K562 (cell line): ENCODE results near the gene ZC3H6. TPM values are rescaled to one million over a fixed set of nuclear protein-coding genes. Genes with fewer than 3 reads are reported as not detected.
A peak's percentile ranks its signal among the peaks of the same experiment; 100 is the strongest.

Source experiments
- BRCA1 ChIP-seq, 2 experiments: fragments of 450-650 bp in 1 of 2; sonication (generic) in 1 of 2; formaldehyde crosslinking in 1 of 2; IDR thresholded peaks; 2 replicates each; pipeline versions ENCODE4 v1.5.0 to v1.6.1; 2017 to 2020; ENCODE audit warnings: mild to moderate bottlenecking in 1 of 2, missing genetic modification reagents in 1 of 2
- E2F8 ChIP-seq: fragments of 450-650 bp; IDR thresholded peaks from 2 replicates; pipeline ENCODE4 v1.7.1; 2018; ENCODE audit warnings: mild to moderate bottlenecking, low read depth; ENCODE audit not compliant: partially characterized antibody
- L3MBTL2 ChIP-seq: fragments of 450-650 bp; IDR thresholded peaks from 2 replicates; pipeline ENCODE4 v1.6.1; 2016; ENCODE audit warnings: mild to moderate bottlenecking, moderate library complexity
- MCM2 ChIP-seq: fragments of 450-650 bp; IDR thresholded peaks from 2 replicates; pipeline ENCODE4 v1.6.1; 2017; ENCODE audit warnings: low read depth, mild to moderate bottlenecking
- NFIC ChIP-seq: fragments of 450-650 bp; IDR thresholded peaks from 2 replicates; pipeline ENCODE4 v1.6.1; 2017; ENCODE audit warnings: mild to moderate bottlenecking, inconsistent platforms
- POLR2G ChIP-seq: fragments of 200-400 bp; formaldehyde crosslinking; IDR thresholded peaks from 2 replicates; pipeline ENCODE4 v1.6.1; 2017; ENCODE audit warnings: low read depth, mild to moderate bottlenecking, antibody characterized with exemption, low read length, moderate library complexity
- TAF1 ChIP-seq: IDR thresholded peaks from 2 replicates; pipeline ENCODE4 v1.6.1; 2011; ENCODE audit warnings: mild to moderate bottlenecking, low read length, moderate library complexity; ENCODE audit not compliant: insufficient read depth, control insufficient read depth, severe bottlenecking; ENCODE audit errors: extremely low read depth
- TEAD1 ChIP-seq, 2 experiments: fragments of 450-650 bp in 1 of 2; sonication (generic) in 1 of 2; formaldehyde crosslinking; IDR thresholded peaks; 2 replicates each; pipeline versions ENCODE4 v1.4.0 to v1.8.0; 2020 to 2022; ENCODE audit warnings: mild to moderate bottlenecking in 2 of 2, missing genetic modification reagents in 1 of 2
- TFAM ChIP-seq: fragments of 250-450 bp; sonication (Bioruptor Pico); conservative IDR thresholded peaks from 2 replicates; pipeline ENCODE4 v1.5.0; 2021; ENCODE audit warnings: mild to moderate bottlenecking, moderate library complexity
- TRIM28 ChIP-seq: fragments of 450-650 bp; IDR thresholded peaks from 2 replicates; pipeline ENCODE4 v1.6.1; 2017
- ZFX ChIP-seq: sonication (generic); formaldehyde crosslinking; IDR thresholded peaks from 2 replicates; pipeline ENCODE4 v1.8.0; 2022; ENCODE audit warnings: mild to moderate bottlenecking, missing genetic modification reagents, moderate library complexity
- ZNF224 ChIP-seq: sonication (generic); formaldehyde crosslinking; IDR thresholded peaks from 2 replicates; pipeline ENCODE4 v1.8.0; 2022; ENCODE audit warnings: mild to moderate bottlenecking, missing genetic modification reagents
- polyA plus RNA-seq, 8 experiments: library from polyadenylated mRNA; depleted of rRNA in 4 of 8; stranded (reverse) in 5 of 8; unstranded in 3 of 8; fragments of >200 nt; fragmentation: Nextera tagmentation in 2 of 8; fragmentation: Illumina TruSeq in 1 of 8; extraction: Ambion mirVana in 2 of 8; extraction: Trizol in 1 of 8; gene quantifications; 2 replicates each; pipeline versions ENCODE4 v1.2.1 to v1.2.3, GENCODE V29; 2011 to 2014; ENCODE audit warnings: inconsistent platforms in 1 of 8, missing spikeins in 1 of 8
- total RNA-seq, 7 experiments: library from RNA; depleted of rRNA in 6 of 7; stranded (reverse); fragments of >200 nt in 6 of 7; fragmentation: Illumina TruSeq in 2 of 7; extraction: Trizol in 2 of 7; gene quantifications; 2 replicates each; pipeline versions ENCODE4 v1.2.1 to v1.2.3, GENCODE V29; 2011 to 2021; ENCODE audit warnings: low replicate concordance in 1 of 7
- TF ChIP-seq, protein P1 (sequence below): sonication (generic); formaldehyde crosslinking; IDR thresholded peaks from 2 replicates; pipeline ENCODE4 v1.8.0; 2022; ENCODE audit warnings: mild to moderate bottlenecking, missing genetic modification reagents

The ZC3H6 gene
- total and polyA plus RNA-seq, 9 of the 15 experiments (the other 6 are each of a cell fraction or from before 2014, with no cell fraction given) = 0.45 to 1.9 (median 1.5) TPM

DNA sequence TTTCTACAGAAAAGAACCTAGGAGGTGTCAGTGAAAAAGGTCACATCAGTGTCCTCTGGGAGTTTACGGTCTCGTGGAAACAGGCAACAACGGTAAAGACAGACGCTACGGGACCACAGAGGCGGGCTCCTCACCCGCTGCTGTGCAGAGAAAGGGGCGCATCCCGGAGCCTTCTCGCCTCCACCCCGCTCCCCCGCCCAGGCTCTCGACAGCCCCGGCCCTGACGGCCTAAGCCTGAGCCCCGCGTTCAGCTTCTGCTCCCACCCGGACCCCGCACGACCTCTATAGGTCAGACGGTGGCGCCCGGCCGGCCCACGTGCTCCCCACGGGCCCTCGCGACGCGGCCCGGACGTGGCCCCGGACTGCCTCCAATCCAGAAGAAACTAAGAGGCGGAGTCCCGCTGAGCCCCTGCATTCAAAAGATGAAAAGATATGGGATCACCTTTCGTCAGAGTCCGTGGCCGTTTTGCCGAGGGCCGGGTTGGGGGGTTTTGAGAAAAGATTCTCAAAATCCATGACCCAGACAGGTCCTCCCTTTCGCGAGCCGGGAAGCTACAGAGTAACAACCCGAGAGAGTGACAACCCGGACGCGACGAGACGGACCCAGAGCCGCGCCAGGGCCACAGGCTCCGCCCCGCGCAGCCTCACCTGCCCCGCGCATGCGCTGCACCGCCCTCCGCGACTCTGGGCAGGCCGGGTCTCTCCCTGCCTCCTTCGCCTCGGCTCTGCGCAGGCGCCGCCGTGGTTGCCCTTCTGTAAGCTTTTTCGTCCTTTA, 20.7 kb upstream of the ZC3H6 start, which contains the start of gene ZC3H8 (continued):
- TF ChIP-seq POLR2G (peak; percentile 92), E2F8 (no peak), MCM2 (no peak), TRIM28 (no peak; the same call in 1 of the 2 replicates), L3MBTL2 (peak; percentile 99), ZNF224 (no peak; the same call in 1 of the 2 replicates), TFAM (CRISPR knock-in tag) (no peak), TEAD1 (CRISPR knock-in tag; IDR thresholded peaks at IDR 0.05) (peak; percentile 36 to 65; a peak in 1 of 4 replicates), ZFX (CRISPR knock-in tag) (peak; percentile 95), BRCA1 (IDR thresholded peaks at IDR 0.05) (no peak), BRCA1 (CRISPR knock-in tag; IDR thresholded peaks at IDR 0.05) (no peak), NFIC (peak; percentile 56), TAF1 (peak; percentile 69)
- TF ChIP-seq, protein P1, sequence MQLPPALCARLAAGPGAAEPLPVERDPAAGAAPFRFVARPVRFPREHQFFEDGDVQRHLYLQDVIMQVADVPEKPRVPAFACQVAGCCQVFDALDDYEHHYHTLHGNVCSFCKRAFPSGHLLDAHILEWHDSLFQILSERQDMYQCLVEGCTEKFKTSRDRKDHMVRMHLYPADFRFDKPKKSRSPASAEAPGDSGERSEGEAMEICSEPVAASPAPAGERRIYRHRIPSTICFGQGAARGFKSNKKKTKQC (CRISPR knock-in tag) = peak; percentile 78; the same call in 1 of the 2 replicates
